NB4 (cell line): Measurements from ENCODE around the gene CELF4.

Source experiments
- DNase-seq: peaks from one replicate; pipeline ENCODE4 v3.0.0; 2010; ENCODE audit warnings: low read depth
- H3K4me3 ChIP-seq: one replicate; pipeline ENCODE4 v1.5.1; 2011; ENCODE audit warnings: mild to moderate bottlenecking, low read depth, low read length, moderate library complexity
- CTCF ChIP-seq: IDR thresholded peaks from one replicate; pipeline ENCODE4 v1.5.1; 2012; ENCODE audit warnings: low read depth, low read length
- MAX ChIP-seq: IDR thresholded peaks from 2 replicates; pipeline ENCODE4 v1.6.1; 2011; ENCODE audit warnings: low read depth, low read length
- MYC ChIP-seq: IDR thresholded peaks from 2 replicates; pipeline ENCODE4 v1.6.1; 2011; ENCODE audit warnings: low read depth, low read length
- POLR2A ChIP-seq: IDR thresholded peaks from 2 replicates; pipeline ENCODE4 v1.6.1; 2011; ENCODE audit warnings: mild to moderate bottlenecking; ENCODE audit not compliant: insufficient read length; ENCODE audit errors: extremely low read depth

CELF4 gene

GRCh38 chr18:37408676-37409265, 156.8 kb downstream of the CELF4 start:
- no peak for DNase-seq
- H3K4me3 ChIP-seq, result no peak overlapping the region
- TF ChIP-seq POLR2A, result no peak
- TF ChIP-seq MAX, result no peak
- TF ChIP-seq MYC, result no peak
- no peak for TF ChIP-seq CTCF

- no peak overlapping the region for H3K4me3 ChIP-seq
- no peak for DNase-seq
- TF ChIP-seq MAX, result no peak
- no peak for TF ChIP-seq POLR2A
- TF ChIP-seq CTCF, result no peak
- no peak for TF ChIP-seq MYC
Observed at GRCh38 chr18:37407571-37407970, 158.0 kb downstream of the CELF4 start.

- TF ChIP-seq POLR2A (no peak), MYC (no peak), CTCF (no peak)
- no peak for DNase-seq
- no peak overlapping the region for H3K4me3 ChIP-seq
Observed at GRCh38 chr18:37405772-37406171, 159.8 kb downstream of the CELF4 start.

- TF ChIP-seq CTCF, result no peak
- TF ChIP-seq MYC, result no peak
- no peak for TF ChIP-seq MAX
- no peak for TF ChIP-seq POLR2A
Observed at GRCh38 chr18:37405229-37405628, 160.4 kb downstream of the CELF4 start.

GRCh38 chr18:37403788-37404187, 161.8 kb downstream of the CELF4 start:
- no peak for TF ChIP-seq MYC
- no peak for TF ChIP-seq POLR2A
- TF ChIP-seq CTCF, result no peak
- no peak for TF ChIP-seq MAX
- H3K4me3 ChIP-seq, result no peak overlapping the region
- DNase-seq, result no peak

More at GRCh38 chr18:37405229-37405628, 160.4 kb downstream of the CELF4 start:
- no peak for DNase-seq
- no peak overlapping the region for H3K4me3 ChIP-seq

- TF ChIP-seq POLR2A (no peak), MYC (no peak), MAX (no peak), CTCF (no peak)
- H3K4me3 ChIP-seq, result no peak overlapping the region
- no peak for DNase-seq
Observed at GRCh38 chr18:37403100-37403781, 162.4 kb downstream of the CELF4 start.
